Skeletal muscle tissue (tissue), 4 donors: Measurements from ENCODE around the gene MACO1. TPM values are rescaled to one million over a fixed set of nuclear protein-coding genes. Genes with fewer than 3 reads are reported as not detected.

Experiments
- H3K27ac ChIP-seq: one replicate; pipeline ENCODE4 v1.7.0; 2013; ENCODE audit warnings: mild to moderate bottlenecking, low read depth, low read length, inconsistent platforms
- H3K27me3 ChIP-seq, 3 donors: one replicate each; pipeline ENCODE4 v1.7.0; 2013; ENCODE audit warnings: low read length in 3 of 3; ENCODE audit not compliant: control insufficient read depth in 3 of 3, insufficient read depth in 3 of 3
- H3K36me3 ChIP-seq, 3 donors: one replicate each; pipeline ENCODE4 v1.7.0; 2013; ENCODE audit warnings: low read length in 3 of 3; ENCODE audit not compliant: control insufficient read depth in 3 of 3, insufficient read depth in 3 of 3
- H3K4me1 ChIP-seq, 3 donors: one replicate each; pipeline ENCODE4 v1.7.0; 2013; ENCODE audit warnings: low read length in 3 of 3, mild to moderate bottlenecking in 3 of 3; ENCODE audit not compliant: control insufficient read depth in 3 of 3, insufficient read depth in 3 of 3
- H3K4me3 ChIP-seq, 3 donors: one replicate each; pipeline ENCODE4 v1.7.0; 2013; ENCODE audit warnings: low read length in 3 of 3
- H3K9ac ChIP-seq, 3 donors: one replicate each; pipeline ENCODE4 v1.7.0; 2013; ENCODE audit warnings: low read length in 3 of 3, mild to moderate bottlenecking in 3 of 3, moderate library complexity in 2 of 3, low read depth in 1 of 3
- H3K9me3 ChIP-seq, 3 donors: one replicate each; pipeline ENCODE4 v1.7.0; 2013; ENCODE audit warnings: low read length in 3 of 3; ENCODE audit not compliant: control insufficient read depth in 3 of 3
- total RNA-seq: library from RNA; depleted of rRNA; stranded (reverse); fragments of >200 nt; gene quantifications from one replicate; pipeline ENCODE4 v1.2.3, GENCODE V29; 2014
- donor health status: Osteomylitis.

MACO1 gene
- total RNA-seq, 1 donor from 2014 or later = 16.2 TPM

- H3K4me3 ChIP-seq = no peak overlapping the region
- H3K36me3 ChIP-seq = no peaks in the 10 kb centered on the region
- H3K27ac ChIP-seq = no peak overlapping the region
- H3K4me1 ChIP-seq = peaks cover 3 to 5% (median 5%) of the 10 kb centered on the region in 3 donors
- H3K9ac ChIP-seq = no peak overlapping the region
- no peaks in the 10 kb centered on the region for H3K27me3 ChIP-seq
- H3K9me3 ChIP-seq = no peaks in the 10 kb centered on the region
Measured at GRCh38 chr1:25425098-25426085, 5.3 kb upstream of the MACO1 start.

GRCh38 chr1:25427696-25428095 is 3.0 kb upstream of the MACO1 start:
- H3K36me3 ChIP-seq = no peaks in the 10 kb centered on the region
- no peaks in the 10 kb centered on the region for H3K9me3 ChIP-seq
- H3K4me3 ChIP-seq = no peak overlapping the region
- no peak overlapping the region for H3K9ac ChIP-seq
- no peak overlapping the region for H3K27ac ChIP-seq
- no peaks in the 10 kb centered on the region for H3K27me3 ChIP-seq
- peaks cover 5 to 13% (median 9%) of the 10 kb centered on the region in 3 donors for H3K4me1 ChIP-seq

GRCh38 chr1:25428475-25429166 is 2.1 kb upstream of the MACO1 start:
- Histone ChIP-seq H3K27me3 (no peaks in the 10 kb centered on the region), H3K9me3 (no peaks in the 10 kb centered on the region), H3K27ac (no peak overlapping the region), H3K4me1 (peaks cover 9 to 21% (median 10%) of the 10 kb centered on the region in 3 donors), H3K9ac (no peak overlapping the region), H3K4me3 (no peak overlapping the region), H3K36me3 (no peaks in the 10 kb centered on the region)

GRCh38 chr1:25430967-25431881 is 527 bp downstream of the MACO1 start:
- H3K4me3 ChIP-seq = peak overlapping the region; percentile 78 to 88 (median 84)
- no peaks in the 10 kb centered on the region for H3K27me3 ChIP-seq
- H3K27ac ChIP-seq = peak overlapping the region; percentile 98
- H3K4me1 ChIP-seq = peaks cover 31 to 43% (median 33%) of the 10 kb centered on the region in 3 donors
- H3K36me3 ChIP-seq = no peaks in the 10 kb centered on the region
- no peaks in the 10 kb centered on the region for H3K9me3 ChIP-seq
- peak overlapping the region; percentile 76 to 93 (median 87) for H3K9ac ChIP-seq

- H3K27me3 ChIP-seq = no peaks in the 10 kb centered on the region
- peaks cover 39 to 52% (median 40%) of the 10 kb centered on the region in 3 donors for H3K4me1 ChIP-seq
- peak overlapping the region; percentile 98 for H3K27ac ChIP-seq
- no peaks in the 10 kb centered on the region for H3K36me3 ChIP-seq
- peak overlapping the region; percentile 76 to 93 (median 87) for H3K9ac ChIP-seq
- no peaks in the 10 kb centered on the region for H3K9me3 ChIP-seq
- H3K4me3 ChIP-seq = peak overlapping the region; percentile 78 to 88 (median 84)
Measured at GRCh38 chr1:25431955-25432719, 1.4 kb downstream of the MACO1 start.

- Histone ChIP-seq H3K9ac (peak overlapping the region; percentile 76 to 93 (median 87)), H3K27me3 (no peaks in the 10 kb centered on the region), H3K36me3 (no peaks in the 10 kb centered on the region), H3K9me3 (no peaks in the 10 kb centered on the region), H3K4me1 (peaks cover 40 to 52% (median 41%) of the 10 kb centered on the region in 3 donors), H3K4me3 (peak overlapping the region; percentile 78 to 88 (median 84)), H3K27ac (peak overlapping the region; percentile 98)
Measured at GRCh38 chr1:25432749-25433388, 2.2 kb downstream of the MACO1 start.

GRCh38 chr1:25433389-25434186 is 2.9 kb downstream of the MACO1 start:
- H3K27me3 ChIP-seq = no peaks in the 10 kb centered on the region
- no peaks in the 10 kb centered on the region for H3K9me3 ChIP-seq
- H3K36me3 ChIP-seq = no peaks in the 10 kb centered on the region
- H3K9ac ChIP-seq = peak overlapping the region; percentile 47 to 76 (median 57)
- peak overlapping the region; percentile 39 for H3K27ac ChIP-seq
- peaks cover 40 to 52% (median 41%) of the 10 kb centered on the region in 3 donors for H3K4me1 ChIP-seq
- H3K4me3 ChIP-seq = peak overlapping the region; percentile 18 to 88 (median 45)

- peak overlapping the region in 1 of 3 donors; percentile 55 for H3K9ac ChIP-seq
- H3K36me3 ChIP-seq = no peaks in the 10 kb centered on the region
- peaks cover 38 to 52% (median 40%) of the 10 kb centered on the region in 3 donors for H3K4me1 ChIP-seq
- peak overlapping the region; percentile 69 for H3K27ac ChIP-seq
- H3K9me3 ChIP-seq = no peaks in the 10 kb centered on the region
- H3K4me3 ChIP-seq = no peak overlapping the region
- no peaks in the 10 kb centered on the region for H3K27me3 ChIP-seq
Measured at GRCh38 chr1:25435397-25436108, 4.9 kb downstream of the MACO1 start.
